IMR-90 (cell line): ENCODE results near the gene NDUFAF8. TPM values are rescaled to one million over a fixed set of nuclear protein-coding genes. Genes with fewer than 3 reads are reported as not detected.

ENCODE experiments used
- ATAC-seq: fragments of 200-7000 bp; cut with Tn5 transposase; 2 replicates; pipeline ENCODE4 v1.9.1; 2020; ENCODE audit warnings: low read depth, mild to moderate bottlenecking, moderate library complexity
- BruUV-seq: library from RNA; stranded (reverse); fragments of 400-500 nt; replicated peaks from 2 replicates; lab custom pipeline; 2021; lab: Mats Ljungman, UMichigan
- CTCF ChIA-PET: fragments of 300-600 bp; formaldehyde crosslinking; extraction: SDS; loops from one replicate; lab custom pipeline; 2021; ENCODE audit warnings: antibody characterized with exemption; lab: Yijun Ruan, JAX
- POLR2A ChIA-PET: fragments of 300-600 bp; sonication (Branson Sonifier 250); formaldehyde crosslinking; loops from one replicate; lab custom pipeline; 2022; ENCODE audit warnings: antibody characterized with exemption; ENCODE audit not compliant: unreplicated experiment; lab: Charles Lee
- DNase-seq: peaks from one replicate; pipeline ENCODE4 v3.0.0; 2013
- H2AFZ ChIP-seq: replicated peaks from 2 replicates; pipeline ENCODE3; 2013; ENCODE audit warnings: low read length, mild to moderate bottlenecking; ENCODE audit not compliant: poor library complexity
- H2AK5ac ChIP-seq: 2 replicates; pipeline ENCODE4 v1.6.1; 2013; ENCODE audit warnings: low read depth, low read length, inconsistent platforms
- H2AK9ac ChIP-seq: replicated peaks from 2 replicates; pipeline ENCODE3; 2013; ENCODE audit warnings: mild to moderate bottlenecking, low read depth, low read length, moderate library complexity; ENCODE audit not compliant: poor library complexity
- H2BK120ac ChIP-seq: 2 replicates; pipeline ENCODE4 v1.6.1; 2013; ENCODE audit warnings: low read depth, low read length, inconsistent platforms
- H2BK15ac ChIP-seq: 3 replicates; pipeline ENCODE4 v1.6.1; 2013; ENCODE audit warnings: low read depth, low read length, inconsistent platforms
- H2BK20ac ChIP-seq: 2 replicates; pipeline ENCODE4 v1.6.1; 2013; ENCODE audit warnings: low read depth, mild to moderate bottlenecking, inconsistent platforms, low read length, moderate library complexity
- H2BK5ac ChIP-seq: 2 replicates; pipeline ENCODE4 v1.6.1; 2013; ENCODE audit warnings: mild to moderate bottlenecking, low read depth, low read length, inconsistent platforms; ENCODE audit not compliant: poor library complexity, severe bottlenecking
- H3K14ac ChIP-seq: replicated peaks from 2 replicates; pipeline ENCODE4 v1.6.1; 2013; ENCODE audit warnings: low read depth, low read length, inconsistent platforms
- H3K18ac ChIP-seq: 2 replicates; pipeline ENCODE4 v1.6.1; 2013; ENCODE audit warnings: low read depth, low read length, control low read depth
- H3K23ac ChIP-seq: 2 replicates; pipeline ENCODE4 v1.6.1; 2013; ENCODE audit warnings: low read depth, low read length, inconsistent platforms
- H3K27ac ChIP-seq: 2 replicates; pipeline ENCODE4 v1.5.1; 2013; ENCODE audit warnings: mild to moderate bottlenecking, control low read depth, low read length; ENCODE audit not compliant: insufficient read depth
- H3K27me3 ChIP-seq: 2 replicates; pipeline ENCODE4 v1.6.1; 2013; ENCODE audit warnings: low read length; ENCODE audit not compliant: control insufficient read depth, insufficient read depth
- H3K36me3 ChIP-seq: 2 replicates; pipeline ENCODE4 v1.6.1; 2013; ENCODE audit warnings: low read length, mixed read lengths; ENCODE audit not compliant: control insufficient read depth, insufficient read depth
- H3K4ac ChIP-seq: 2 replicates; pipeline ENCODE4 v1.6.1; 2013; ENCODE audit warnings: low read depth, low read length, inconsistent platforms
- H3K4me1 ChIP-seq: 2 replicates; pipeline ENCODE4 v1.6.1; 2013; ENCODE audit warnings: low read length, mixed read lengths; ENCODE audit not compliant: control insufficient read depth, insufficient read depth
- H3K4me2 ChIP-seq: 2 replicates; pipeline ENCODE4 v1.6.1; 2013; ENCODE audit warnings: low read depth, mild to moderate bottlenecking, control low read depth, low read length, moderate library complexity
- H3K4me3 ChIP-seq: 2 replicates; pipeline ENCODE4 v1.5.1; 2013; ENCODE audit warnings: low read depth, mild to moderate bottlenecking, control low read depth, low read length, moderate library complexity; ENCODE audit not compliant: insufficient read depth
- H3K56ac ChIP-seq: 2 replicates; pipeline ENCODE4 v1.6.1; 2013; ENCODE audit warnings: low read length, inconsistent platforms; ENCODE audit not compliant: insufficient read depth; ENCODE audit errors: extremely low read depth
- H3K79me1 ChIP-seq, 2 experiments: 2 replicates each; pipeline ENCODE4 v1.6.1; 2013; ENCODE audit warnings: low read length in 2 of 2, inconsistent platforms in 1 of 2, low read depth in 1 of 2
- H3K9ac ChIP-seq: 2 replicates; pipeline ENCODE4 v1.6.1; 2013; ENCODE audit warnings: low read depth, low read length, control low read depth
- H3K9me1 ChIP-seq: 2 replicates; pipeline ENCODE4 v1.6.1; 2013; ENCODE audit warnings: low read length, inconsistent platforms; ENCODE audit not compliant: insufficient read depth
- H3K9me3 ChIP-seq: 2 replicates; pipeline ENCODE4 v1.6.1; 2013; ENCODE audit warnings: low read length; ENCODE audit not compliant: control insufficient read depth, insufficient read depth
- H4K20me1 ChIP-seq: 2 replicates; pipeline ENCODE4 v1.6.1; 2013; ENCODE audit warnings: low read length, inconsistent platforms; ENCODE audit not compliant: insufficient read depth
- H4K5ac ChIP-seq: 2 replicates; pipeline ENCODE4 v1.6.1; 2013; ENCODE audit warnings: mild to moderate bottlenecking, low read depth, low read length, control low read depth
- H4K8ac ChIP-seq, 2 experiments: 2 replicates each; pipeline ENCODE4 v1.6.1; 2013; ENCODE audit warnings: low read depth in 2 of 2, low read length in 2 of 2, control low read depth in 1 of 2, inconsistent platforms in 1 of 2
- H4K91ac ChIP-seq: 2 replicates; pipeline ENCODE4 v1.6.1; 2013; ENCODE audit warnings: low read depth, low read length, inconsistent platforms; ENCODE audit not compliant: insufficient read depth
- BHLHE40 ChIP-seq: fragments of 150-350 bp; IDR thresholded peaks from 2 replicates; pipeline ENCODE4 v1.6.1; 2016; ENCODE audit warnings: mild to moderate bottlenecking, low read depth, low read length
- CEBPB ChIP-seq: IDR thresholded peaks from 2 replicates; pipeline ENCODE4 v1.6.1; 2012; ENCODE audit warnings: low read depth, low read length, improper control_type of control experiment
- CHD1 ChIP-seq: IDR thresholded peaks from 2 replicates; pipeline ENCODE4 v1.6.1; 2012; ENCODE audit warnings: low read depth, low read length, improper control_type of control experiment
- FOS ChIP-seq: fragments of 150-350 bp; IDR thresholded peaks from 2 replicates; pipeline ENCODE4 v1.6.1; 2016; ENCODE audit warnings: low read depth, low read length
- MAFK ChIP-seq: IDR thresholded peaks from 2 replicates; pipeline ENCODE4 v1.6.1; 2012; ENCODE audit warnings: low read depth, low read length, improper control_type of control experiment
- MAZ ChIP-seq: IDR thresholded peaks from 2 replicates; pipeline ENCODE4 v1.6.1; 2012; ENCODE audit warnings: low read depth, mild to moderate bottlenecking, low read length, improper control_type of control experiment, moderate library complexity, borderline replicate concordance
- MXI1 ChIP-seq: IDR thresholded peaks from 2 replicates; pipeline ENCODE4 v1.6.1; 2012; ENCODE audit warnings: low read depth, mild to moderate bottlenecking, low read length, moderate library complexity, borderline replicate concordance
- POLR2A ChIP-seq: IDR thresholded peaks from 2 replicates; pipeline ENCODE4 v1.6.1; 2012; ENCODE audit warnings: mild to moderate bottlenecking, low read depth, low read length
- RAD21 ChIP-seq: IDR thresholded peaks from 2 replicates; pipeline ENCODE4 v1.6.1; 2012; ENCODE audit warnings: low read length, improper control_type of control experiment
- RCOR1 ChIP-seq: IDR thresholded peaks from 2 replicates; pipeline ENCODE4 v1.6.1; 2012; ENCODE audit warnings: mild to moderate bottlenecking, low read length, improper control_type of control experiment; ENCODE audit not compliant: insufficient replicate concordance
- RFX5 ChIP-seq: IDR thresholded peaks from 2 replicates; pipeline ENCODE4 v1.8.0; 2012; ENCODE audit warnings: low read depth, mild to moderate bottlenecking, low read length, moderate library complexity
- SMC3 ChIP-seq: fragments of 150-350 bp; IDR thresholded peaks from 2 replicates; pipeline ENCODE4 v1.6.1; 2016; ENCODE audit warnings: low read depth, mild to moderate bottlenecking, antibody characterized with exemption, low read length, moderate library complexity
- WGBS, 2 experiments: methylation state at CpG; one replicate each; pipeline versions ENCODE4 v1.1.5 to v1.1.7; 2013; ENCODE audit warnings: missing lambda C conversion rate in 2 of 2; ENCODE audit not compliant: insufficient read length in 1 of 2; ENCODE audit errors: extremely low coverage in 2 of 2; 5-methylcytosine and 5-hydroxymethylcytosine counted together
- dilution Hi-C: fragments of 300-500 bp; cut with HindIII; formaldehyde crosslinking; loops from one replicate; pipeline ENCODE4 v1.14.3; 2018; ENCODE audit warnings: low sequenced_read_pairs; ENCODE audit not compliant: unreplicated experiment
- in situ Hi-C: fragments of 300-500 bp; cut with MboI; formaldehyde crosslinking; loops from 3 replicates; pipeline ENCODE4 v1.14.3; 2019; ENCODE audit warnings: low sequenced_read_pairs, inconsistent platforms, mixed read lengths
- intact Hi-C: fragments of 100-400 bp; cut with micrococcal nuclease; formaldehyde crosslinking; loops from 2 replicates; pipeline ENCODE4 v1.10.0; 2022
- polyA plus RNA-seq, 3 experiments: library from polyadenylated mRNA; depleted of rRNA; stranded (reverse); fragments of >200 nt; gene quantifications; 2 replicates each; pipeline ENCODE4 v1.2.3, GENCODE V29; 2012; ENCODE audit warnings: low replicate concordance in 1 of 3
- total RNA-seq: library from RNA; depleted of rRNA; stranded (reverse); fragments of >200 nt; gene quantifications from 2 replicates; pipeline ENCODE4 v1.2.3, GENCODE V29; 2012
- TF ChIP-seq, protein P1 (sequence below): fragments of 150-350 bp; IDR thresholded peaks from 2 replicates; pipeline ENCODE4 v1.6.1; 2017; ENCODE audit warnings: mild to moderate bottlenecking, antibody characterized with exemption, low read length, low read depth
- TF ChIP-seq, protein P2 (sequence below): conservative IDR thresholded peaks from 2 replicates; pipeline ENCODE4 v1.5.1; 2012; ENCODE audit warnings: mild to moderate bottlenecking, low read depth, low read length, improper control_type of control experiment
- TF ChIP-seq, protein P3 (sequence below): fragments of 150-350 bp; IDR thresholded peaks from 2 replicates; pipeline ENCODE4 v1.6.1; 2016; ENCODE audit warnings: low read depth, mild to moderate bottlenecking, low read length, moderate library complexity, borderline replicate concordance

Gene NDUFAF8
- total and polyA plus RNA-seq, 2 of the 4 experiments (the other 2 are of a cell fraction), result 11.1 to 65.0 TPM

DNA sequence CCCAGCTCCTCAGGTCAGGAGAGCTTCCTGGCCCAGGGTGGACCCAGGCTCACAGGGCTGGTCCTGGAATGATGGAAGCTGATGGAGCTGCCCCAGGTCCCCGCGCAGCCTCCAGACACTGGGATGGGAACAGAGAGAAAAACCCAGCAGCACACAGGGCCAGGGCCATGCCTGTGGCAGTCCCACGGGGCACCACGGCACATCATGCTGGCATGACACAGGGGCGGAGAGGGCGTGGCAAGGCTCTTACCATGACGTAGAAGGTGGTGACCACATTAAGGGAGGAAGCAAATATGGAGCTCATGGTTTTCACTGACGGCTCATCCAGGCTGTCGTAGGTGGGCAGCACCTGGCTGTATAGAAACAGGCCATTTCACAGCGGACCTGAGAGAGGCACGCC, 37.7 kb downstream of the NDUFAF8 start:
- peak overlapping the region; percentile 24; the same call in 1 of the 2 replicates for H3K4me2 ChIP-seq
- dilution Hi-C loops (no loop called here), in situ Hi-C loops (no loop called here), intact Hi-C loops (no loop called here)
- no TSS peak for BruUV-seq
- no peak overlapping the region for H3K56ac ChIP-seq
- H4K8ac ChIP-seq, result no peak overlapping the region
- no peaks in the 10 kb centered on the region for H3K9me1 ChIP-seq
- H3K4me1 ChIP-seq, result peaks cover 11% of the 10 kb centered on the region
- H3K36me3 ChIP-seq, result peaks cover 59% of the 10 kb centered on the region
- H4K20me1 ChIP-seq, result peaks cover 22% of the 10 kb centered on the region
- peak overlapping the region; percentile 27 for H2AFZ ChIP-seq
- peaks cover 7 to 37% of the 10 kb centered on the region in 2 experiments for H3K79me1 ChIP-seq
- no peak overlapping the region for H3K9ac ChIP-seq
- H2BK20ac ChIP-seq, result no peak overlapping the region
- no peak for TF ChIP-seq BHLHE40
- TF ChIP-seq MXI1, result no peak
- TF ChIP-seq SMC3, result no peak
- TF ChIP-seq, protein P1, sequence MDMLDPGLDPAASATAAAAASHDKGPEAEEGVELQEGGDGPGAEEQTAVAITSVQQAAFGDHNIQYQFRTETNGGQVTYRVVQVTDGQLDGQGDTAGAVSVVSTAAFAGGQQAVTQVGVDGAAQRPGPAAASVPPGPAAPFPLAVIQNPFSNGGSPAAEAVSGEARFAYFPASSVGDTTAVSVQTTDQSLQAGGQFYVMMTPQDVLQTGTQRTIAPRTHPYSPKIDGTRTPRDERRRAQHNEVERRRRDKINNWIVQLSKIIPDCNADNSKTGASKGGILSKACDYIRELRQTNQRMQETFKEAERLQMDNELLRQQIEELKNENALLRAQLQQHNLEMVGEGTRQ, result no peak
- TF ChIP-seq, protein P2, sequence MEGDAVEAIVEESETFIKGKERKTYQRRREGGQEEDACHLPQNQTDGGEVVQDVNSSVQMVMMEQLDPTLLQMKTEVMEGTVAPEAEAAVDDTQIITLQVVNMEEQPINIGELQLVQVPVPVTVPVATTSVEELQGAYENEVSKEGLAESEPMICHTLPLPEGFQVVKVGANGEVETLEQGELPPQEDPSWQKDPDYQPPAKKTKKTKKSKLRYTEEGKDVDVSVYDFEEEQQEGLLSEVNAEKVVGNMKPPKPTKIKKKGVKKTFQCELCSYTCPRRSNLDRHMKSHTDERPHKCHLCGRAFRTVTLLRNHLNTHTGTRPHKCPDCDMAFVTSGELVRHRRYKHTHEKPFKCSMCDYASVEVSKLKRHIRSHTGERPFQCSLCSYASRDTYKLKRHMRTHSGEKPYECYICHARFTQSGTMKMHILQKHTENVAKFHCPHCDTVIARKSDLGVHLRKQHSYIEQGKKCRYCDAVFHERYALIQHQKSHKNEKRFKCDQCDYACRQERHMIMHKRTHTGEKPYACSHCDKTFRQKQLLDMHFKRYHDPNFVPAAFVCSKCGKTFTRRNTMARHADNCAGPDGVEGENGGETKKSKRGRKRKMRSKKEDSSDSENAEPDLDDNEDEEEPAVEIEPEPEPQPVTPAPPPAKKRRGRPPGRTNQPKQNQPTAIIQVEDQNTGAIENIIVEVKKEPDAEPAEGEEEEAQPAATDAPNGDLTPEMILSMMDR, result no peak
- no peak for TF ChIP-seq RFX5
- TF ChIP-seq RAD21, result no peak
- TF ChIP-seq, protein P3, sequence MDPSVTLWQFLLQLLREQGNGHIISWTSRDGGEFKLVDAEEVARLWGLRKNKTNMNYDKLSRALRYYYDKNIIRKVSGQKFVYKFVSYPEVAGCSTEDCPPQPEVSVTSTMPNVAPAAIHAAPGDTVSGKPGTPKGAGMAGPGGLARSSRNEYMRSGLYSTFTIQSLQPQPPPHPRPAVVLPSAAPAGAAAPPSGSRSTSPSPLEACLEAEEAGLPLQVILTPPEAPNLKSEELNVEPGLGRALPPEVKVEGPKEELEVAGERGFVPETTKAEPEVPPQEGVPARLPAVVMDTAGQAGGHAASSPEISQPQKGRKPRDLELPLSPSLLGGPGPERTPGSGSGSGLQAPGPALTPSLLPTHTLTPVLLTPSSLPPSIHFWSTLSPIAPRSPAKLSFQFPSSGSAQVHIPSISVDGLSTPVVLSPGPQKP, result no peak
- TF ChIP-seq RCOR1, result no peak
- TF ChIP-seq CHD1, result no peak
- no peak for TF ChIP-seq CEBPB
- no peak for TF ChIP-seq MAFK
- no peak for TF ChIP-seq FOS
- TF ChIP-seq POLR2A, result no peak
- no peak for TF ChIP-seq MAZ
- no peak overlapping the region; the same call in 1 of the 2 replicates for H3K23ac ChIP-seq
- WGBS, 2 experiments, result 90% methylated on average over 6 of the region's 11 CpGs; no CpG with 5 or more reads in 1 of the 2 experiments
- H2AK5ac ChIP-seq, result peak overlapping the region; percentile 76; the same call in 1 of the 2 replicates
- ChIA-PET CTCF (no interaction called here), POLR2A (no interaction called here)
- H3K9me3 ChIP-seq, result no peaks in the 10 kb centered on the region
- H3K27ac ChIP-seq, result no peak overlapping the region
- no peak overlapping the region for H4K5ac ChIP-seq
- no peak overlapping the region for H4K91ac ChIP-seq
- no peak overlapping the region for H3K4me3 ChIP-seq
- H3K14ac ChIP-seq, result no peak overlapping the region
- no peak for DNase-seq
- H2BK15ac ChIP-seq, result no peak overlapping the region
- no peak overlapping the region for H2BK120ac ChIP-seq
- no peak overlapping the region for H3K4ac ChIP-seq
- H2AK9ac ChIP-seq, result peak overlapping the region; percentile 34
- no peak overlapping the region for H2BK5ac ChIP-seq
- no peak overlapping the region for H3K18ac ChIP-seq
- H3K27me3 ChIP-seq, result no peaks in the 10 kb centered on the region
- no peak for ATAC-seq
